Keratinocyte (primary cell): Measurements from ENCODE around the gene CSNK1G2. TPM values are rescaled to one million over a fixed set of nuclear protein-coding genes. Genes with fewer than 3 reads are reported as not detected.

Source experiments
- DNase-seq: peaks from one replicate; pipeline ENCODE4 v3.0.0-alpha.2; 2011; ENCODE audit warnings: low read depth, missing footprints, low spot score
- FAIRE-seq: peaks from 2 replicates; lab custom pipeline; 2011; peaks lifted over from hg19 to GRCh38; lab: Jason Lieb, UNC
- H2AFZ ChIP-seq: 2 replicates; pipeline ENCODE4 v1.6.0; 2012; ENCODE audit warnings: low read length, control low read depth, inconsistent platforms; ENCODE audit not compliant: control insufficient read depth
- H3K27ac ChIP-seq: 2 replicates; pipeline ENCODE4 v1.5.1; 2011; ENCODE audit warnings: low read length; ENCODE audit not compliant: control insufficient read depth, insufficient read depth
- H3K27me3 ChIP-seq: 3 replicates; pipeline ENCODE4 v1.6.0; 2011; ENCODE audit warnings: low read length; ENCODE audit not compliant: control insufficient read depth, insufficient read depth; ENCODE audit errors: extremely low read depth
- H3K36me3 ChIP-seq, 2 experiments: 2 replicates in 1 of 2; 3 replicates in 1 of 2; pipeline ENCODE4 v1.5.1; 2011; ENCODE audit warnings: low read length in 2 of 2, mild to moderate bottlenecking in 1 of 2; ENCODE audit not compliant: control insufficient read depth in 2 of 2, insufficient read depth in 2 of 2; ENCODE audit errors: extremely low read depth in 1 of 2
- H3K4me1 ChIP-seq: 3 replicates; pipeline ENCODE4 v1.5.1; 2011; ENCODE audit warnings: low read length; ENCODE audit not compliant: control insufficient read depth, insufficient read depth; ENCODE audit errors: extremely low read depth
- H3K4me2 ChIP-seq: 3 replicates; pipeline ENCODE4 v1.6.0; 2011; ENCODE audit warnings: low read depth, low read length; ENCODE audit not compliant: control insufficient read depth, insufficient read depth; ENCODE audit errors: extremely low read depth
- H3K4me3 ChIP-seq, 3 experiments: fragments of 200-600 bp in 1 of 3; sonication (generic) in 1 of 3; 2 replicates in 2 of 3; 3 replicates in 1 of 3; pipeline ENCODE4 v1.5.1; 2011 to 2016; ENCODE audit warnings: low read length in 3 of 3, mild to moderate bottlenecking in 3 of 3, control low read depth in 2 of 3, inconsistent platforms in 1 of 3, low read depth in 1 of 3, mixed read lengths in 1 of 3, mixed run types in 1 of 3, moderate library complexity in 1 of 3; ENCODE audit not compliant: control insufficient read depth in 2 of 3, insufficient read depth in 2 of 3; ENCODE audit errors: extremely low read depth in 1 of 3
- H3K79me2 ChIP-seq: 2 replicates; pipeline ENCODE4 v1.6.0; 2012; ENCODE audit warnings: low read length; ENCODE audit not compliant: control insufficient read depth, insufficient read depth
- H3K9ac ChIP-seq: 3 replicates; pipeline ENCODE4 v1.6.0; 2011; ENCODE audit warnings: low read length; ENCODE audit not compliant: control insufficient read depth, insufficient read depth; ENCODE audit errors: extremely low read depth
- H3K9me1 ChIP-seq: 3 replicates; pipeline ENCODE4 v1.6.0; 2011; ENCODE audit warnings: low read length; ENCODE audit not compliant: control insufficient read depth, insufficient read depth; ENCODE audit errors: extremely low read depth
- H3K9me3 ChIP-seq: 2 replicates; pipeline ENCODE4 v1.5.1; 2012; ENCODE audit warnings: low read depth, low read length; ENCODE audit not compliant: control insufficient read depth
- H4K20me1 ChIP-seq: 3 replicates; pipeline ENCODE4 v1.6.0; 2011; ENCODE audit warnings: low read length; ENCODE audit not compliant: control insufficient read depth, insufficient read depth; ENCODE audit errors: extremely low read depth
- EZH2 ChIP-seq: IDR thresholded peaks from one replicate; pipeline ENCODE4 v1.6.1; 2012; ENCODE audit warnings: inconsistent platforms, mild to moderate bottlenecking, low read length, moderate library complexity
- dilution Hi-C: fragments of 300-500 bp; cut with MboI; formaldehyde crosslinking; loops from one replicate; pipeline ENCODE4 v1.7.0; 2020; ENCODE audit warnings: low sequenced_read_pairs; ENCODE audit not compliant: extremely low pct_ligation_motif_present
- polyA plus RNA-seq, 5 experiments: library from polyadenylated mRNA; depleted of rRNA in 3 of 5; stranded (reverse) in 3 of 5; stranded (forward) in 1 of 5; unstranded in 1 of 5; fragments of >200 nt; gene quantifications; 1 replicate in 1 of 5; 2 replicates in 3 of 5; 3 replicates in 1 of 5; pipeline versions ENCODE4 v1.2.1 to v1.2.3, GENCODE V29; 2011 to 2012; ENCODE audit warnings: missing spikeins in 2 of 5, low read depth in 1 of 5, low replicate concordance in 1 of 5
- TF ChIP-seq, protein P1 (sequence below), 3 experiments: IDR thresholded peaks in 1 of 3; conservative IDR thresholded peaks in 1 of 3; optimal IDR thresholded peaks in 1 of 3; 2 replicates in 2 of 3; 3 replicates in 1 of 3; pipeline versions ENCODE3 to v1.5.1; 2011; ENCODE audit warnings: low read length in 3 of 3, mild to moderate bottlenecking in 3 of 3, moderate library complexity in 2 of 3, control low read depth in 1 of 3, inconsistent platforms in 1 of 3; ENCODE audit not compliant: insufficient read depth in 2 of 3; ENCODE audit errors: extremely low read depth in 1 of 3

Gene CSNK1G2
- polyA plus RNA-seq, 1 donor (not counting 4 experiments of a cell fraction or from before 2014, with no cell fraction given), result 34.9 TPM

DNA sequence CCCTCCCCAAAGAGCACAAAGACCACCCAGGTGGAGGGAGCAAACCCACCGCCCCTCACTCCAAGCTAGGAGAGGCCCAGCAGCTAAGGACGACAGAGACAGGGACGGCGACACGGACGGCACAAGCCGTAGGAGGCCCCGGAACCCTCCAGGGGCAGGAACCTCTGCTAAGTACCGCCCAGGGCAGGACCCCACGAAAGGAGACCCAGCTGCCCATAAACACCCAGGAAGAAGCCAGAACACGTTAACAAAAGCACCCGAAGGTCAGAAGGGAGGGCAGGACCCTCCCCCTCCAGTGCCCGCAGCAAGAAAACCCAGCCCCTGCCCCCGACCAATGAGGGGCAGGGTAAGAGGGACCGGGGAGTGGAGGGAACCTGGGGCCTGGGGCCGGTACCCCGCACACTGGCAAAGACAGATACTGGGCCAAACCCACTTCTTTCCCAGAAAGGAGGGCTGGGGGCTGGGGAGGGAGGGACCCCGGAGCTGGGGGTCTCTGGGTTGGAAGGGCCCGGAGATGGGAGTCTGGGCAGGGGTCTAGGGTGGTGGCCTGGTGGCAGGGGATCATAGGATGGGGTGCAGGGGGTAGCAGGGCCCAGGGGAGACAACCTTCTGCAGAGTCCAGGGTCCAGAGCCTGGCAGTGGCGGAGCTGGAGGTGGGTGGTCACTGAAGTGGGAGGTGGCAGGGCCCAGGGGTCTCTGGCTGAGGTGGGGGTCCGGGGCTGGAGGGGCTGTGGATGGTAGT is 72.1 kb downstream of the CSNK1G2 start:
- no peak overlapping the region for H3K4me2 ChIP-seq
- no peak for TF ChIP-seq EZH2
- TF ChIP-seq, protein P1, sequence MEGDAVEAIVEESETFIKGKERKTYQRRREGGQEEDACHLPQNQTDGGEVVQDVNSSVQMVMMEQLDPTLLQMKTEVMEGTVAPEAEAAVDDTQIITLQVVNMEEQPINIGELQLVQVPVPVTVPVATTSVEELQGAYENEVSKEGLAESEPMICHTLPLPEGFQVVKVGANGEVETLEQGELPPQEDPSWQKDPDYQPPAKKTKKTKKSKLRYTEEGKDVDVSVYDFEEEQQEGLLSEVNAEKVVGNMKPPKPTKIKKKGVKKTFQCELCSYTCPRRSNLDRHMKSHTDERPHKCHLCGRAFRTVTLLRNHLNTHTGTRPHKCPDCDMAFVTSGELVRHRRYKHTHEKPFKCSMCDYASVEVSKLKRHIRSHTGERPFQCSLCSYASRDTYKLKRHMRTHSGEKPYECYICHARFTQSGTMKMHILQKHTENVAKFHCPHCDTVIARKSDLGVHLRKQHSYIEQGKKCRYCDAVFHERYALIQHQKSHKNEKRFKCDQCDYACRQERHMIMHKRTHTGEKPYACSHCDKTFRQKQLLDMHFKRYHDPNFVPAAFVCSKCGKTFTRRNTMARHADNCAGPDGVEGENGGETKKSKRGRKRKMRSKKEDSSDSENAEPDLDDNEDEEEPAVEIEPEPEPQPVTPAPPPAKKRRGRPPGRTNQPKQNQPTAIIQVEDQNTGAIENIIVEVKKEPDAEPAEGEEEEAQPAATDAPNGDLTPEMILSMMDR (optimal IDR thresholded peaks at IDR 0.05 in 1 of 3, IDR thresholded peaks at IDR 0.05 in 1 of 3, conservative IDR thresholded peaks at IDR 0.05 in 1 of 3; ENCODE audit: extremely low read depth in 1 of 3, insufficient read depth in 2 of 3, low read length in 3 of 3), result no peak
- peaks cover 26% of the 10 kb centered on the region for H3K79me2 ChIP-seq
- DNase-seq (no peak), FAIRE-seq (no peak)
- H3K4me1 ChIP-seq, result peaks cover 5% of the 10 kb centered on the region
- no peaks in the 10 kb centered on the region for H3K36me3 ChIP-seq
- H3K4me3 ChIP-seq, result no peak overlapping the region
- H3K27me3 ChIP-seq, result no peaks in the 10 kb centered on the region
- dilution Hi-C loops, result no loop called here
- H3K27ac ChIP-seq, result no peak overlapping the region
- H3K9ac ChIP-seq, result no peak overlapping the region
- no peaks in the 10 kb centered on the region for H3K9me3 ChIP-seq
- H3K9me1 ChIP-seq, result no peaks in the 10 kb centered on the region
- H2AFZ ChIP-seq, result no peak overlapping the region
- no peaks in the 10 kb centered on the region for H4K20me1 ChIP-seq

DNA sequence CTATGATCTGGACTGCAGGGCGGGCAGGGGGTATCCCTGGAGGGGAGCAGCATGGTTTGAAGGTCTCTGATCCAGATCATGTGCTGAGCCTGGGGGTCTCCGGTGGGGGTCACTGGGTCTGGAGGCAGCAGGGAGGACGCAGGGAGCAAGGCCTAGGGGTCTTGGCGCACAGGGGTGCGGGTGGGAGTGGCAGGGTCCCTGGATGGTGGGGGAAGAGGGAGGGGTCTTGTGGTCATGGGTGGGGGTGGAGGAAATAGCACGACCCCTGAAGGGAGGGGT is 72.7 kb downstream of the CSNK1G2 start:
- Histone ChIP-seq H3K4me3 (no peak overlapping the region), H3K9me1 (no peaks in the 10 kb centered on the region), H3K4me1 (peaks cover 5% of the 10 kb centered on the region), H3K27me3 (no peaks in the 10 kb centered on the region), H3K27ac (no peak overlapping the region), H3K4me2 (no peak overlapping the region), H2AFZ (no peak overlapping the region), H3K79me2 (peaks cover 26% of the 10 kb centered on the region), H4K20me1 (no peaks in the 10 kb centered on the region), H3K9ac (no peak overlapping the region), H3K36me3 (no peaks in the 10 kb centered on the region), H3K9me3 (no peaks in the 10 kb centered on the region)
- no peak for DNase-seq
- TF ChIP-seq, protein P1 (optimal IDR thresholded peaks at IDR 0.05 in 1 of 3, IDR thresholded peaks at IDR 0.05 in 1 of 3, conservative IDR thresholded peaks at IDR 0.05 in 1 of 3; ENCODE audit: extremely low read depth in 1 of 3, insufficient read depth in 2 of 3, low read length in 3 of 3), result no peak
- TF ChIP-seq EZH2, result no peak
- dilution Hi-C loops, result no loop called here
- FAIRE-seq, result no peak
